H1 (cell line): ENCODE results near the gene IFITM2. TPM values are rescaled to one million over a fixed set of nuclear protein-coding genes. Genes with fewer than 3 reads are reported as not detected.

ENCODE experiments used
- BCL11A ChIP-seq, 2 experiments: IDR thresholded peaks; one replicate each; pipeline ENCODE4 v1.6.1; 2011; ENCODE audit warnings: low read depth in 2 of 2, low read length in 2 of 2, mild to moderate bottlenecking in 2 of 2
- KDM5A ChIP-seq: fragments of 200-600 bp; IDR thresholded peaks from 2 replicates; pipeline ENCODE4 v1.7.1; 2012; ENCODE audit warnings: mild to moderate bottlenecking, low read length, inconsistent platforms, mixed read lengths
- NANOG ChIP-seq: IDR thresholded peaks from 2 replicates; pipeline ENCODE4 v1.6.1; 2011; ENCODE audit warnings: low read length, low read depth, mild to moderate bottlenecking, inconsistent platforms; ENCODE audit not compliant: insufficient read depth, poor library complexity, severe bottlenecking
- SP1 ChIP-seq: IDR thresholded peaks from 2 replicates; pipeline ENCODE4 v1.6.1; 2011; ENCODE audit warnings: low read depth, low read length
- SUZ12 ChIP-seq: fragments of 200-600 bp; sonication (generic); IDR thresholded peaks from 2 replicates; pipeline ENCODE4 v1.6.1; 2012; ENCODE audit warnings: mild to moderate bottlenecking, inconsistent platforms, low read length, moderate library complexity, mixed read lengths
- polyA plus RNA-seq, 7 experiments: library from polyadenylated mRNA; depleted of rRNA in 3 of 7; stranded (reverse) in 5 of 7; unstranded in 2 of 7; fragments of >200 nt in 5 of 7; fragments of 200-250 nt in 2 of 7; gene quantifications; 1 replicate in 5 of 7; 2 replicates in 1 of 7; 4 replicates in 1 of 7; pipeline versions ENCODE4 v1.2.1 to v1.2.3, GENCODE V29; 2011 to 2013; ENCODE audit warnings: missing spikeins in 2 of 7, mixed read lengths in 2 of 7
- total RNA-seq: library from RNA; stranded (reverse); fragmentation: NEBNext Ultra II Directional; extraction: Animal tissue kit (Norgen Biotek cat#: 25700); gene quantifications from 2 replicates; pipeline ENCODE4 v1.2.1, GENCODE V29; 2021

The IFITM2 gene
- total and polyA plus RNA-seq, 2 of the 8 experiments (the other 6 are each of a cell fraction or from before 2014, with no cell fraction given), result 399 to 764 TPM

DNA sequence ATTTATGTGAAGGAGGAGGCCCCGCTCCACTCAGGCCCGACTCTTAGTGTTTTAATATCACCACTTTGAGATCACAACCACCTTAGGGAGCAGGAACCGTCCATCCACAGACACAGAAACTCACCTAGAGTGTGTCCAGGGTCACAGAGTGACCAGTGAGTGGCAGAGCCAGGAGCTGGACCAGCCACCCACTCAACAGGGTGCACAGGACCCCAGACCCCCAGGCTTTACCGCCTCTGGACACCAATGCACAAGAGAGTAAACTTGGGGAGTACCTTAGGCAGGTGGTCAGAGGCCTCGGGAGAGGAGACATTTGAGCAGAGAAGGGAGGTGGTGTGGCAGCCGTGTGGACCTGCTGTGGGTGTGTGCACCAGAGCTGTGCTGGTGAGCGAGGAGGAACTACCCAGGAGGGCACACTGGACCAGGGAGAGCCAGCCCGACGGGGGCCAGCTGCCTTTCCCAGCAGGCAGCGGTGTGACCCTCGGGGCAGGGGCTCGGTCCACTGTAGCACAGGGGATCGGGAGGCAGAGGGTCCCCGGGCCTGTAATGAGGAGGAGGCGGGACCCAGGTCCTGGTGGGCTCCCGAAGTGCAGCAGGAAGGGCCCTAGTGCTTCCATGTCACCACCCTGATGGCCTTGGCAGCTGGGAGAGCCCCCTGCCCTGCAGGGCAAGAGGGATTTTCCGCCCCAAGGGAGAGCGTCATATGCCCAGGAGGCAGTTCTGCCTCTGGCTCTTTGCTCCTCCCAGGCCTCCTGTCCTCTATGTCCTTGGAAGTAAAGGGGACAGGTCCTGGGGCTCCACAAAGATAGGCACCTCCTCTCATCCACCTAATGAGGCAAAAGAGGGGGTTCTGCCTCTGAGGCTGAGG lies 36.9 kb upstream of the IFITM2 start (continued):
- no peak for TF ChIP-seq NANOG
- no peak for TF ChIP-seq SUZ12
- no peak for TF ChIP-seq BCL11A (IDR thresholded peaks at IDR 0.05; ENCODE audit: low read depth in 2 of 2, low read length in 2 of 2)
- TF ChIP-seq KDM5A, result no peak
- TF ChIP-seq SP1, result no peak
